GM23338 (cell line): ENCODE results near the gene BAIAP2. TPM values are rescaled to one million over a fixed set of nuclear protein-coding genes. Genes with fewer than 3 reads are reported as not detected.

ENCODE experiments used
- ATAC-seq: fragments of 200-7000 bp; cut with Tn5 transposase; 3 replicates; pipeline ENCODE4 v1.9.1; 2020
- DNase-seq: peaks from one replicate; pipeline ENCODE4 v3.0.0-alpha.2; 2015; ENCODE audit warnings: low spot score
- H2AFZ ChIP-seq: fragments of 200-600 bp; sonication (generic); 2 replicates; pipeline ENCODE4 v1.8.0; 2016; ENCODE audit warnings: antibody characterized with exemption, mild to moderate bottlenecking, moderate library complexity
- H3F3A ChIP-seq: fragments of 200-600 bp; sonication (generic); replicated peaks from 2 replicates; pipeline ENCODE4 v1.8.0; 2017; ENCODE audit warnings: antibody characterized with exemption, mixed run types, low read depth
- H3K27ac ChIP-seq: fragments of 200-600 bp; sonication (generic); 2 replicates; pipeline ENCODE4 v1.6.1; 2016; ENCODE audit warnings: low read depth
- H3K27me3 ChIP-seq: fragments of 200-600 bp; sonication (generic); 2 replicates; pipeline ENCODE4 v1.8.0; 2016; ENCODE audit warnings: mild to moderate bottlenecking, mixed run types, moderate library complexity; ENCODE audit not compliant: insufficient read depth
- H3K36me3 ChIP-seq: fragments of 200-600 bp; sonication (generic); 2 replicates; pipeline ENCODE4 v1.8.0; 2016; ENCODE audit warnings: mild to moderate bottlenecking; ENCODE audit not compliant: insufficient read depth
- H3K4me1 ChIP-seq: fragments of 200-600 bp; sonication (generic); 2 replicates; pipeline ENCODE4 v1.8.0; 2016; ENCODE audit warnings: mild to moderate bottlenecking, moderate library complexity; ENCODE audit not compliant: insufficient read depth
- H3K4me2 ChIP-seq: fragments of 200-600 bp; sonication (generic); 2 replicates; pipeline ENCODE4 v1.7.1; 2017; ENCODE audit warnings: mixed run types
- H3K4me3 ChIP-seq: fragments of 200-600 bp; sonication (generic); 2 replicates; pipeline ENCODE4 v1.6.1; 2016; ENCODE audit warnings: mixed run types
- H3K79me2 ChIP-seq: fragments of 200-600 bp; sonication (generic); replicated peaks from 2 replicates; pipeline ENCODE4 v1.8.0; 2017; ENCODE audit warnings: mild to moderate bottlenecking; ENCODE audit not compliant: insufficient read depth
- H3K9me2 ChIP-seq: fragments of 200-600 bp; sonication (generic); 2 replicates; pipeline ENCODE4 v1.8.0; 2017; ENCODE audit not compliant: insufficient read depth
- H4K20me1 ChIP-seq: fragments of 200-600 bp; sonication (generic); replicated peaks from 2 replicates; pipeline ENCODE4 v1.8.0; 2017; ENCODE audit warnings: mild to moderate bottlenecking; ENCODE audit not compliant: insufficient read depth
- H3K27ac Mint-ChIP-seq: 2 replicates; pipeline ENCODE4 v1.8.0; 2020; ENCODE audit warnings: inconsistent platforms, mild to moderate bottlenecking, moderate library complexity, mixed read lengths
- H3K27me3 Mint-ChIP-seq: 3 replicates; pipeline ENCODE4 v1.8.0; 2022; ENCODE audit warnings: low read depth, mild to moderate bottlenecking, moderate library complexity, mixed read lengths, inconsistent platforms; ENCODE audit not compliant: insufficient read depth, poor library complexity
- H3K36me3 Mint-ChIP-seq: 3 replicates; pipeline ENCODE4 v1.8.0; 2021; ENCODE audit warnings: low read depth, mild to moderate bottlenecking, inconsistent platforms, moderate library complexity, mixed read lengths
- H3K4me1 Mint-ChIP-seq: 3 replicates; pipeline ENCODE4 v1.8.0; 2020; ENCODE audit warnings: mild to moderate bottlenecking, inconsistent platforms, mixed read lengths
- H3K4me3 Mint-ChIP-seq: 3 replicates; pipeline ENCODE4 v1.8.0; 2021; ENCODE audit warnings: moderate library complexity, mild to moderate bottlenecking, inconsistent platforms, mixed read lengths
- H3K9me3 Mint-ChIP-seq: 3 replicates; pipeline ENCODE4 v1.8.0; 2020; ENCODE audit warnings: moderate library complexity, mild to moderate bottlenecking, inconsistent platforms, mixed read lengths
- CREB1 ChIP-seq: fragments of 250-450 bp; sonication (Bioruptor Pico); IDR thresholded peaks from 2 replicates; pipeline ENCODE4 v1.5.0; 2020; ENCODE audit warnings: low read depth, mild to moderate bottlenecking, moderate library complexity
- ETS1 ChIP-seq: IDR thresholded peaks from 2 replicates; pipeline ENCODE4 v1.6.1; 2016; ENCODE audit warnings: antibody characterized with exemption
- EZH2 ChIP-seq: fragments of 200-600 bp; sonication (generic); IDR thresholded peaks from one replicate; pipeline ENCODE4 v1.8.0; 2017; ENCODE audit warnings: antibody characterized with exemption, mild to moderate bottlenecking, low read depth; ENCODE audit not compliant: unreplicated experiment
- EZH2phosphoT487 ChIP-seq: fragments of 200-600 bp; sonication (generic); IDR thresholded peaks from one replicate; pipeline ENCODE4 v1.8.1; 2018; ENCODE audit warnings: antibody characterized with exemption; ENCODE audit not compliant: unreplicated experiment
- JUNB ChIP-seq: IDR thresholded peaks from one replicate; pipeline ENCODE4 v1.6.1; 2016; ENCODE audit warnings: antibody characterized with exemption; ENCODE audit not compliant: unreplicated experiment
- NANOG ChIP-seq: IDR thresholded peaks from 2 replicates; pipeline ENCODE4 v1.6.1; 2016; ENCODE audit warnings: antibody characterized with exemption, borderline replicate concordance
- POLR2AphosphoS5 ChIP-seq: IDR thresholded peaks from 2 replicates; pipeline ENCODE4 v1.6.1; 2016; ENCODE audit warnings: antibody characterized with exemption, low read depth
- ZNF114 ChIP-seq: fragments of 250-450 bp; sonication (Bioruptor Pico); IDR thresholded peaks from 2 replicates; pipeline ENCODE4 v1.5.0; 2020; ENCODE audit warnings: mild to moderate bottlenecking, moderate library complexity
- ZNF331 ChIP-seq: fragments of 250-450 bp; sonication (Bioruptor Pico); IDR thresholded peaks from 2 replicates; pipeline ENCODE4 v1.5.0; 2020; ENCODE audit warnings: low read depth, mild to moderate bottlenecking, moderate library complexity
- polyA plus RNA-seq: library from polyadenylated mRNA; unstranded; fragments of >200 nt; fragmentation: Nextera tagmentation; extraction: Ambion mirVana; gene quantifications from 2 replicates; pipeline ENCODE4 v1.2.1, GENCODE V29; 2016
- total RNA-seq: library from RNA; depleted of rRNA; stranded (reverse); fragments of >200 nt; shearing (Covaris generic); gene quantifications from 2 replicates; pipeline ENCODE4 v1.2.3, GENCODE V29; 2014
- TF ChIP-seq, protein P1 (sequence below): IDR thresholded peaks from one replicate; pipeline ENCODE4 v1.6.1; 2018; ENCODE audit warnings: antibody characterized with exemption; ENCODE audit not compliant: unreplicated experiment
- TF ChIP-seq, protein P2 (sequence below): fragments of 250-450 bp; sonication (Bioruptor Pico); IDR thresholded peaks from 2 replicates; pipeline ENCODE4 v1.5.0; 2020; ENCODE audit warnings: mild to moderate bottlenecking, moderate library complexity

BAIAP2 gene
- total and polyA plus RNA-seq, 2 experiments from 2014 or later: 21.7 to 22.7 TPM

GRCh38 chr17:81044428-81044763 lies 9.4 kb downstream of the BAIAP2 start:
- no peak overlapping the region for H2AFZ ChIP-seq
- peaks cover 70% of the 10 kb centered on the region for H3K79me2 ChIP-seq
- no peaks in the 10 kb centered on the region for H3K4me1 ChIP-seq
- H3K27ac ChIP-seq: no peak overlapping the region
- ATAC-seq (no peak), DNase-seq (no peak)
- peaks cover 15% of the 10 kb centered on the region for H3K27me3 Mint-ChIP-seq
- H3K4me2 ChIP-seq: no peak overlapping the region
- H4K20me1 ChIP-seq: peaks cover 6% of the 10 kb centered on the region
- H3K4me1 Mint-ChIP-seq: peaks cover 14% of the 10 kb centered on the region
- no peak for TF ChIP-seq POLR2AphosphoS5
- no peak for TF ChIP-seq ZNF114
- TF ChIP-seq NANOG: no peak
- TF ChIP-seq ZNF331 (CRISPR knock-in tag): no peak
- TF ChIP-seq JUNB: no peak
- no peak for TF ChIP-seq EZH2
- no peak for TF ChIP-seq EZH2phosphoT487
- no peak for TF ChIP-seq ETS1
- no peak for TF ChIP-seq CREB1
- H3K9me3 Mint-ChIP-seq: no peaks in the 10 kb centered on the region
- peaks cover 4% of the 10 kb centered on the region; the same call in 1 of the 2 replicates for H3F3A ChIP-seq
- 0 out of 2 replicates have a peak overlapping the region, but pooled peaks have one; percentile 23 for H3K27ac Mint-ChIP-seq
- no peaks in the 10 kb centered on the region for H3K36me3 ChIP-seq
- H3K36me3 Mint-ChIP-seq: no peaks in the 10 kb centered on the region
- no peak overlapping the region for H3K4me3 ChIP-seq
- H3K27me3 ChIP-seq: no peaks in the 10 kb centered on the region
- no peak overlapping the region for H3K4me3 Mint-ChIP-seq
- H3K9me2 ChIP-seq: no peaks in the 10 kb centered on the region

GRCh38 chr17:81044764-81045589 lies 10.0 kb downstream of the BAIAP2 start:
- no peaks in the 10 kb centered on the region for H3K9me2 ChIP-seq
- peaks cover 72% of the 10 kb centered on the region for H3K79me2 ChIP-seq
- DNase-seq (no peak), ATAC-seq (no peak)
- no peak overlapping the region for H2AFZ ChIP-seq
- no peak overlapping the region for H3K4me2 ChIP-seq
- H3K36me3 Mint-ChIP-seq: no peaks in the 10 kb centered on the region
- no peak overlapping the region for H3K4me3 Mint-ChIP-seq
- H3K4me1 Mint-ChIP-seq: peaks cover 17% of the 10 kb centered on the region
- no peaks in the 10 kb centered on the region for H3K36me3 ChIP-seq
- H3K4me3 ChIP-seq: no peak overlapping the region
- H3K27me3 Mint-ChIP-seq: peaks cover 15% of the 10 kb centered on the region
- H3K9me3 Mint-ChIP-seq: no peaks in the 10 kb centered on the region
- no peaks in the 10 kb centered on the region for H3K27me3 ChIP-seq
- H3K4me1 ChIP-seq: no peaks in the 10 kb centered on the region
- H3K27ac Mint-ChIP-seq: no peak overlapping the region
- no peak overlapping the region for H3K27ac ChIP-seq
- H3F3A ChIP-seq: peaks cover 4% of the 10 kb centered on the region; the same call in 1 of the 2 replicates
- peaks cover 6% of the 10 kb centered on the region for H4K20me1 ChIP-seq
- TF ChIP-seq NANOG: no peak
- TF ChIP-seq JUNB: no peak
- TF ChIP-seq, protein P1, sequence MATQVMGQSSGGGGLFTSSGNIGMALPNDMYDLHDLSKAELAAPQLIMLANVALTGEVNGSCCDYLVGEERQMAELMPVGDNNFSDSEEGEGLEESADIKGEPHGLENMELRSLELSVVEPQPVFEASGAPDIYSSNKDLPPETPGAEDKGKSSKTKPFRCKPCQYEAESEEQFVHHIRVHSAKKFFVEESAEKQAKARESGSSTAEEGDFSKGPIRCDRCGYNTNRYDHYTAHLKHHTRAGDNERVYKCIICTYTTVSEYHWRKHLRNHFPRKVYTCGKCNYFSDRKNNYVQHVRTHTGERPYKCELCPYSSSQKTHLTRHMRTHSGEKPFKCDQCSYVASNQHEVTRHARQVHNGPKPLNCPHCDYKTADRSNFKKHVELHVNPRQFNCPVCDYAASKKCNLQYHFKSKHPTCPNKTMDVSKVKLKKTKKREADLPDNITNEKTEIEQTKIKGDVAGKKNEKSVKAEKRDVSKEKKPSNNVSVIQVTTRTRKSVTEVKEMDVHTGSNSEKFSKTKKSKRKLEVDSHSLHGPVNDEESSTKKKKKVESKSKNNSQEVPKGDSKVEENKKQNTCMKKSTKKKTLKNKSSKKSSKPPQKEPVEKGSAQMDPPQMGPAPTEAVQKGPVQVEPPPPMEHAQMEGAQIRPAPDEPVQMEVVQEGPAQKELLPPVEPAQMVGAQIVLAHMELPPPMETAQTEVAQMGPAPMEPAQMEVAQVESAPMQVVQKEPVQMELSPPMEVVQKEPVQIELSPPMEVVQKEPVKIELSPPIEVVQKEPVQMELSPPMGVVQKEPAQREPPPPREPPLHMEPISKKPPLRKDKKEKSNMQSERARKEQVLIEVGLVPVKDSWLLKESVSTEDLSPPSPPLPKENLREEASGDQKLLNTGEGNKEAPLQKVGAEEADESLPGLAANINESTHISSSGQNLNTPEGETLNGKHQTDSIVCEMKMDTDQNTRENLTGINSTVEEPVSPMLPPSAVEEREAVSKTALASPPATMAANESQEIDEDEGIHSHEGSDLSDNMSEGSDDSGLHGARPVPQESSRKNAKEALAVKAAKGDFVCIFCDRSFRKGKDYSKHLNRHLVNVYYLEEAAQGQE: no peak
- TF ChIP-seq, protein P2, sequence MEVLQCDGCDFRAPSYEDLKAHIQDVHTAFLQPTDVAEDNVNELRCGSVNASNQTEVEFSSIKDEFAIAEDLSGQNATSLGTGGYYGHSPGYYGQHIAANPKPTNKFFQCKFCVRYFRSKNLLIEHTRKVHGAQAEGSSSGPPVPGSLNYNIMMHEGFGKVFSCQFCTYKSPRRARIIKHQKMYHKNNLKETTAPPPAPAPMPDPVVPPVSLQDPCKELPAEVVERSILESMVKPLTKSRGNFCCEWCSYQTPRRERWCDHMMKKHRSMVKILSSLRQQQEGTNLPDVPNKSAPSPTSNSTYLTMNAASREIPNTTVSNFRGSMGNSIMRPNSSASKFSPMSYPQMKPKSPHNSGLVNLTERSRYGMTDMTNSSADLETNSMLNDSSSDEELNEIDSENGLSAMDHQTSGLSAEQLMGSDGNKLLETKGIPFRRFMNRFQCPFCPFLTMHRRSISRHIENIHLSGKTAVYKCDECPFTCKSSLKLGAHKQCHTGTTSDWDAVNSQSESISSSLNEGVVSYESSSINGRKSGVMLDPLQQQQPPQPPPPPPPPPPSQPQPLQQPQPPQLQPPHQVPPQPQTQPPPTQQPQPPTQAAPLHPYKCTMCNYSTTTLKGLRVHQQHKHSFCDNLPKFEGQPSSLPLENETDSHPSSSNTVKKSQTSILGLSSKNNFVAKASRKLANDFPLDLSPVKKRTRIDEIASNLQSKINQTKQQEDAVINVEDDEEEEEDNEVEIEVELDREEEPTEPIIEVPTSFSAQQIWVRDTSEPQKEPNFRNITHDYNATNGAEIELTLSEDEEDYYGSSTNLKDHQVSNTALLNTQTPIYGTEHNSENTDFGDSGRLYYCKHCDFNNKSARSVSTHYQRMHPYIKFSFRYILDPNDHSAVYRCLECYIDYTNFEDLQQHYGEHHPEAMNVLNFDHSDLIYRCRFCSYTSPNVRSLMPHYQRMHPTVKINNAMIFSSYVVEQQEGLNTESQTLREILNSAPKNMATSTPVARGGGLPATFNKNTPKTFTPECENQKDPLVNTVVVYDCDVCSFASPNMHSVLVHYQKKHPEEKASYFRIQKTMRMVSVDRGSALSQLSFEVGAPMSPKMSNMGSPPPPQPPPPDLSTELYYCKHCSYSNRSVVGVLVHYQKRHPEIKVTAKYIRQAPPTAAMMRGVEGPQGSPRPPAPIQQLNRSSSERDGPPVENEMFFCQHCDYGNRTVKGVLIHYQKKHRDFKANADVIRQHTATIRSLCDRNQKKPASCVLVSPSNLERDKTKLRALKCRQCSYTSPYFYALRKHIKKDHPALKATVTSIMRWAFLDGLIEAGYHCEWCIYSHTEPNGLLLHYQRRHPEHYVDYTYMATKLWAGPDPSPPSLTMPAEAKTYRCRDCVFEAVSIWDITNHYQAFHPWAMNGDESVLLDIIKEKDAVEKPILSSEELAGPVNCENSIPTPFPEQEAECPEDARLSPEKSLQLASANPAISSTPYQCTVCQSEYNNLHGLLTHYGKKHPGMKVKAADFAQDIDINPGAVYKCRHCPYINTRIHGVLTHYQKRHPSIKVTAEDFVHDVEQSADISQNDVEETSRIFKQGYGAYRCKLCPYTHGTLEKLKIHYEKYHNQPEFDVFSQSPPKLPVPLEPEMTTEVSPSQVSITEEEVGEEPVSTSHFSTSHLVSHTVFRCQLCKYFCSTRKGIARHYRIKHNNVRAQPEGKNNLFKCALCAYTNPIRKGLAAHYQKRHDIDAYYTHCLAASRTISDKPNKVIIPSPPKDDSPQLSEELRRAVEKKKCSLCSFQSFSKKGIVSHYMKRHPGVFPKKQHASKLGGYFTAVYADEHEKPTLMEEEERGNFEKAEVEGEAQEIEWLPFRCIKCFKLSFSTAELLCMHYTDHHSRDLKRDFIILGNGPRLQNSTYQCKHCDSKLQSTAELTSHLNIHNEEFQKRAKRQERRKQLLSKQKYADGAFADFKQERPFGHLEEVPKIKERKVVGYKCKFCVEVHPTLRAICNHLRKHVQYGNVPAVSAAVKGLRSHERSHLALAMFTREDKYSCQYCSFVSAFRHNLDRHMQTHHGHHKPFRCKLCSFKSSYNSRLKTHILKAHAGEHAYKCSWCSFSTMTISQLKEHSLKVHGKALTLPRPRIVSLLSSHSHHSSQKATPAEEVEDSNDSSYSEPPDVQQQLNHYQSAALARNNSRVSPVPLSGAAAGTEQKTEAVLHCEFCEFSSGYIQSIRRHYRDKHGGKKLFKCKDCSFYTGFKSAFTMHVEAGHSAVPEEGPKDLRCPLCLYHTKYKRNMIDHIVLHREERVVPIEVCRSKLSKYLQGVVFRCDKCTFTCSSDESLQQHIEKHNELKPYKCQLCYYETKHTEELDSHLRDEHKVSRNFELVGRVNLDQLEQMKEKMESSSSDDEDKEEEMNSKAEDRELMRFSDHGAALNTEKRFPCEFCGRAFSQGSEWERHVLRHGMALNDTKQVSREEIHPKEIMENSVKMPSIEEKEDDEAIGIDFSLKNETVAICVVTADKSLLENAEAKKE (CRISPR knock-in tag): no peak
- TF ChIP-seq ZNF331 (CRISPR knock-in tag): no peak
- no peak for TF ChIP-seq ZNF114
